Erythroblast (primary cell): ENCODE results near the gene CD79B.
"Not testable (repeated sequence)": the region's sequence is repeated elsewhere in the genome, so short reads cannot be mapped to it uniquely, and the experiment has no call there.

Experiments used
- DNase-seq, 2 experiments: peaks; one replicate each; lab custom pipeline; 2025; lab: John Stamatoyannopoulos, UW
- GATA1 ChIP-seq: IDR thresholded peaks from 2 replicates; pipeline ENCODE4 v1.6.1; 2011; ENCODE audit warnings: low read depth, mild to moderate bottlenecking, control low read depth, low read length, moderate library complexity
- POLR2A ChIP-seq: IDR thresholded peaks from 2 replicates; pipeline ENCODE4 v1.6.1; 2011; ENCODE audit warnings: mild to moderate bottlenecking, low read length

The CD79B gene

GRCh38 chr17:63930951-63931575 lies 1.1 kb downstream of the CD79B start:
- DNase-seq = peak in 1 of 2 experiments; percentile 26
- no peak for TF ChIP-seq POLR2A
- no peak for TF ChIP-seq GATA1

- no peak for DNase-seq
Observed at GRCh38 chr17:63929860-63930766, 2.0 kb downstream of the CD79B start.

GRCh38 chr17:63928966-63929695 lies 3.0 kb downstream of the CD79B start:
- no peak for TF ChIP-seq GATA1
- TF ChIP-seq POLR2A = no peak
- DNase-seq = no peak

More at GRCh38 chr17:63929860-63930766, 2.0 kb downstream of the CD79B start:
- TF ChIP-seq GATA1 = no peak
- TF ChIP-seq POLR2A = no peak

- DNase-seq = no peak
- TF ChIP-seq POLR2A (no peak), GATA1 (no peak)
Observed at GRCh38 chr17:63928172-63928666, 3.9 kb downstream of the CD79B start.

GRCh38 chr17:63927464-63928171 lies 4.5 kb downstream of the CD79B start:
- no peak for DNase-seq
- TF ChIP-seq POLR2A (no peak), GATA1 (no peak)

GRCh38 chr17:63926164-63926563 lies 6.0 kb downstream of the CD79B start:
- no peak for TF ChIP-seq GATA1
- no peak for TF ChIP-seq POLR2A
- no peak for DNase-seq

GRCh38 chr17:63925615-63926014 lies 6.5 kb downstream of the CD79B start:
- DNase-seq = no peak
- no peak for TF ChIP-seq GATA1
- no peak for TF ChIP-seq POLR2A

GRCh38 chr17:63922402-63922801 lies 9.7 kb downstream of the CD79B start:
- not testable (repeated sequence) for DNase-seq

- DNase-seq = not testable (repeated sequence)
Observed at GRCh38 chr17:63920779-63921178, 11.4 kb downstream of the CD79B start.

GRCh38 chr17:63920050-63920449 lies 12.1 kb downstream of the CD79B start:
- not testable (repeated sequence) for DNase-seq

- DNase-seq = peak; percentile 57 to 82
- TF ChIP-seq GATA1 = no peak
- TF ChIP-seq POLR2A = no peak
Observed at GRCh38 chr17:63919311-63919723, 12.8 kb downstream of the CD79B start.

GRCh38 chr17:63918789-63919305 lies 13.3 kb downstream of the CD79B start, which contains the start of gene GH1:
TSS of gene GH1 (minus strand) at chr17:63918839. CDS start at chr17:63918776, 63 bp downstream.
- not testable (repeated sequence) for DNase-seq

- DNase-seq = no peak
- no peak for TF ChIP-seq GATA1
- no peak for TF ChIP-seq POLR2A
Observed at GRCh38 chr17:63918305-63918704, 13.8 kb downstream of the CD79B start.
